Upper lobe of right lung (tissue), 1 donor: Measurements from ENCODE around the gene HERC4. TPM values are rescaled to one million over a fixed set of nuclear protein-coding genes. Genes with fewer than 3 reads are reported as not detected.

ENCODE experiments used
- ATAC-seq: fragments of 200-7000 bp; cut with Tn5 transposase; one replicate; pipeline ENCODE4 v1.9.1; 2020; ENCODE audit warnings: mild to moderate bottlenecking, moderate library complexity
- DNase-seq: peaks from one replicate; pipeline ENCODE4 v3.0.0-alpha.2; 2020
- H3K27ac ChIP-seq: fragments of 200-600 bp; one replicate; pipeline ENCODE4 v1.8.0; 2022
- H3K27me3 ChIP-seq: fragments of 200-600 bp; one replicate; pipeline ENCODE4 v1.8.0; 2022; ENCODE audit warnings: mild to moderate bottlenecking
- H3K36me3 ChIP-seq: fragments of 200-600 bp; one replicate; pipeline ENCODE4 v1.8.0; 2022
- H3K4me1 ChIP-seq: fragments of 200-600 bp; one replicate; pipeline ENCODE4 v1.8.0; 2022
- H3K4me3 ChIP-seq: fragments of 200-600 bp; one replicate; pipeline ENCODE4 v1.8.0; 2022; ENCODE audit warnings: mild to moderate bottlenecking
- H3K9me3 ChIP-seq: fragments of 200-600 bp; one replicate; pipeline ENCODE4 v1.8.0; 2022
- CTCF ChIP-seq: fragments of 200-600 bp; IDR thresholded peaks from one replicate; pipeline ENCODE4 v1.8.0; 2022; ENCODE audit warnings: antibody characterized with exemption
- intact Hi-C: fragments of 100-400 bp; cut with DNase I; formaldehyde crosslinking; loops from one replicate; pipeline ENCODE4 v1.11.0; 2022
- total RNA-seq: library from RNA; stranded (reverse); fragmentation: NEBNext Ultra II Directional; extraction: Animal tissue kit (Norgen Biotek cat#: 25700); gene quantifications from one replicate; pipeline ENCODE4 v1.2.1, GENCODE V29; 2021
- donor health status: DM: no; HTN: yes; CAD: no; lungs with severe emphysema.

Gene HERC4
- total RNA-seq, 1 donor from 2014 or later, result 55.1 TPM

GRCh38 chr10:68099736-68100135 is 24.7 kb upstream of the HERC4 start:
- Histone ChIP-seq H3K4me3 (no peak overlapping the region), H3K9me3 (no peaks in the 10 kb centered on the region), H3K27me3 (no peaks in the 10 kb centered on the region), H3K4me1 (no peaks in the 10 kb centered on the region), H3K27ac (no peak overlapping the region), H3K36me3 (no peaks in the 10 kb centered on the region)
- no peak for TF ChIP-seq CTCF
- intact Hi-C loops, result no loop called here
- no peak for ATAC-seq
- no peak for DNase-seq

- no peaks in the 10 kb centered on the region for H3K4me1 ChIP-seq
- H3K4me3 ChIP-seq, result no peak overlapping the region
- no peak for TF ChIP-seq CTCF
- no peaks in the 10 kb centered on the region for H3K36me3 ChIP-seq
- ATAC-seq, result no peak
- intact Hi-C loops, result no loop called here
- H3K9me3 ChIP-seq, result no peaks in the 10 kb centered on the region
- no peaks in the 10 kb centered on the region for H3K27me3 ChIP-seq
- H3K27ac ChIP-seq, result no peak overlapping the region
- DNase-seq, result no peak
Observed at GRCh38 chr10:68096913-68097516, 21.9 kb upstream of the HERC4 start.

GRCh38 chr10:68095153-68095552 is 20.1 kb upstream of the HERC4 start:
- no peaks in the 10 kb centered on the region for H3K36me3 ChIP-seq
- no peak for DNase-seq
- H3K9me3 ChIP-seq, result no peaks in the 10 kb centered on the region
- H3K4me3 ChIP-seq, result no peak overlapping the region
- H3K27me3 ChIP-seq, result no peaks in the 10 kb centered on the region
- H3K4me1 ChIP-seq, result no peaks in the 10 kb centered on the region
- no peak overlapping the region for H3K27ac ChIP-seq
- ATAC-seq, result no peak
- intact Hi-C loops, result no loop called here
- no peak for TF ChIP-seq CTCF

- H3K9me3 ChIP-seq, result no peaks in the 10 kb centered on the region
- H3K4me1 ChIP-seq, result no peaks in the 10 kb centered on the region
- no peaks in the 10 kb centered on the region for H3K27me3 ChIP-seq
- no peak overlapping the region for H3K4me3 ChIP-seq
- ATAC-seq (no peak), DNase-seq (no peak)
- intact Hi-C loops, result no loop called here
- H3K27ac ChIP-seq, result no peak overlapping the region
- TF ChIP-seq CTCF, result no peak
- H3K36me3 ChIP-seq, result no peaks in the 10 kb centered on the region
Observed at GRCh38 chr10:68092512-68092911, 17.4 kb upstream of the HERC4 start.

- Histone ChIP-seq H3K9me3 (no peaks in the 10 kb centered on the region), H3K27ac (no peak overlapping the region), H3K27me3 (no peaks in the 10 kb centered on the region), H3K4me1 (no peaks in the 10 kb centered on the region), H3K4me3 (no peak overlapping the region), H3K36me3 (no peaks in the 10 kb centered on the region)
- ATAC-seq, result no peak
- DNase-seq, result no peak
- no peak for TF ChIP-seq CTCF
- intact Hi-C loops, result no loop called here
Observed at GRCh38 chr10:68090586-68090985, 15.5 kb upstream of the HERC4 start.

GRCh38 chr10:68088740-68089139 is 13.7 kb upstream of the HERC4 start:
- DNase-seq (no peak), ATAC-seq (no peak)
- Histone ChIP-seq H3K27ac (no peak overlapping the region), H3K4me1 (no peaks in the 10 kb centered on the region), H3K27me3 (no peaks in the 10 kb centered on the region), H3K9me3 (no peaks in the 10 kb centered on the region), H3K4me3 (no peak overlapping the region), H3K36me3 (no peaks in the 10 kb centered on the region)
- intact Hi-C loops, result no loop called here
- TF ChIP-seq CTCF, result no peak
